SU-DHL-6 (cell line): ENCODE measurements around the gene B3GNT2.

Experiments
- H2AFZ ChIP-seq: fragments of 200-600 bp; sonication (generic); 2 replicates; pipeline ENCODE4 v1.6.1; 2014; ENCODE audit warnings: low read depth, mild to moderate bottlenecking, moderate library complexity, mixed read lengths, antibody characterized with exemption, low read length; ENCODE audit not compliant: severe bottlenecking
- H3F3A ChIP-seq: fragments of 200-600 bp; shearing (Covaris generic); 2 replicates; pipeline ENCODE4 v1.6.0; 2016; ENCODE audit warnings: antibody characterized with exemption, mild to moderate bottlenecking; ENCODE audit not compliant: insufficient read depth
- H3K27ac ChIP-seq: fragments of 200-600 bp; sonication (generic); 2 replicates; pipeline ENCODE4 v1.5.1; 2016; ENCODE audit warnings: low read depth, mild to moderate bottlenecking, low read length, moderate library complexity, mixed read lengths
- H3K27me3 ChIP-seq: fragments of 200-600 bp; sonication (generic), shearing (Covaris generic); 2 replicates; pipeline ENCODE4 v1.6.0; 2014; ENCODE audit warnings: mild to moderate bottlenecking, low read length
- H3K36me3 ChIP-seq: fragments of 200-600 bp; sonication (generic); 2 replicates; pipeline ENCODE4 v1.6.1; 2014; ENCODE audit warnings: mild to moderate bottlenecking, low read length, mixed read lengths
- H3K4me2 ChIP-seq: fragments of 300-600, 200-600 bp; shearing (Covaris generic), sonication (generic); 2 replicates; pipeline ENCODE4 v1.6.0; 2014; ENCODE audit warnings: low read length, low read depth, mild to moderate bottlenecking; ENCODE audit not compliant: poor library complexity, severe bottlenecking
- H3K4me3 ChIP-seq: fragments of 200-600 bp; sonication (generic); 2 replicates; pipeline ENCODE4 v1.5.1; 2014; ENCODE audit warnings: antibody characterized with exemption, low read length, mild to moderate bottlenecking, mixed read lengths; ENCODE audit not compliant: insufficient read depth, poor library complexity, severe bottlenecking
- H3K79me2 ChIP-seq: fragments of 200-600 bp; sonication (generic); 2 replicates; pipeline ENCODE4 v1.6.1; 2014; ENCODE audit warnings: mild to moderate bottlenecking, low read length, moderate library complexity; ENCODE audit not compliant: insufficient read depth
- H3K9ac ChIP-seq: fragments of 200-600 bp; sonication (generic); 2 replicates; pipeline ENCODE4 v1.7.0; 2014; ENCODE audit warnings: mild to moderate bottlenecking, low read length
- H3K9me2 ChIP-seq: fragments of 200-600 bp; sonication (generic); replicated peaks from 2 replicates; pipeline ENCODE4 v1.6.1; 2014; ENCODE audit warnings: low read length; ENCODE audit not compliant: insufficient read depth
- H3K9me3 ChIP-seq: fragments of 200-600 bp; sonication (generic); 2 replicates; pipeline ENCODE4 v1.6.1; 2014; ENCODE audit warnings: low read length, mixed read lengths; ENCODE audit not compliant: insufficient read depth
- H4K20me1 ChIP-seq: fragments of 200-600 bp; sonication (generic); 2 replicates; pipeline ENCODE4 v1.6.1; 2014; ENCODE audit warnings: low read depth, mild to moderate bottlenecking, antibody characterized with exemption, low read length, moderate library complexity, mixed read lengths
- EZH2phosphoT487 ChIP-seq: fragments of 200-600 bp; sonication (generic), shearing (Covaris generic); conservative IDR thresholded peaks from 2 replicates; pipeline ENCODE4 v1.6.1; 2018; ENCODE audit warnings: mild to moderate bottlenecking, antibody characterized with exemption, low read length, moderate library complexity, mixed read lengths
- TF ChIP-seq, protein P1 (sequence below): fragments of 200-600 bp; sonication (generic); IDR thresholded peaks from one replicate; pipeline ENCODE4 v1.5.1; 2017; ENCODE audit warnings: antibody characterized with exemption, mild to moderate bottlenecking, low read length, moderate library complexity; ENCODE audit not compliant: insufficient read depth, poor library complexity, severe bottlenecking

B3GNT2 gene

GRCh38 chr2:62222674-62223073 is 26.8 kb downstream of the B3GNT2 start:
- Histone ChIP-seq H3K79me2 (peaks cover 54% of the 10 kb centered on the region), H3K4me3 (no peak overlapping the region), H2AFZ (no peak overlapping the region), H4K20me1 (no peaks in the 10 kb centered on the region), H3K27me3 (no peaks in the 10 kb centered on the region), H3K9me2 (no peaks in the 10 kb centered on the region), H3K9me3 (peaks cover 6% of the 10 kb centered on the region; the same call in 1 of the 2 replicates), H3K4me2 (no peak overlapping the region), H3K9ac (no peak overlapping the region), H3K27ac (no peak overlapping the region), H3K36me3 (peaks cover 11% of the 10 kb centered on the region), H3F3A (no peaks in the 10 kb centered on the region)
- TF ChIP-seq, protein P1, sequence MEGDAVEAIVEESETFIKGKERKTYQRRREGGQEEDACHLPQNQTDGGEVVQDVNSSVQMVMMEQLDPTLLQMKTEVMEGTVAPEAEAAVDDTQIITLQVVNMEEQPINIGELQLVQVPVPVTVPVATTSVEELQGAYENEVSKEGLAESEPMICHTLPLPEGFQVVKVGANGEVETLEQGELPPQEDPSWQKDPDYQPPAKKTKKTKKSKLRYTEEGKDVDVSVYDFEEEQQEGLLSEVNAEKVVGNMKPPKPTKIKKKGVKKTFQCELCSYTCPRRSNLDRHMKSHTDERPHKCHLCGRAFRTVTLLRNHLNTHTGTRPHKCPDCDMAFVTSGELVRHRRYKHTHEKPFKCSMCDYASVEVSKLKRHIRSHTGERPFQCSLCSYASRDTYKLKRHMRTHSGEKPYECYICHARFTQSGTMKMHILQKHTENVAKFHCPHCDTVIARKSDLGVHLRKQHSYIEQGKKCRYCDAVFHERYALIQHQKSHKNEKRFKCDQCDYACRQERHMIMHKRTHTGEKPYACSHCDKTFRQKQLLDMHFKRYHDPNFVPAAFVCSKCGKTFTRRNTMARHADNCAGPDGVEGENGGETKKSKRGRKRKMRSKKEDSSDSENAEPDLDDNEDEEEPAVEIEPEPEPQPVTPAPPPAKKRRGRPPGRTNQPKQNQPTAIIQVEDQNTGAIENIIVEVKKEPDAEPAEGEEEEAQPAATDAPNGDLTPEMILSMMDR: no peak
- no peak for TF ChIP-seq EZH2phosphoT487

GRCh38 chr2:62224976-62225375 is 29.1 kb downstream of the B3GNT2 start:
- no peak for TF ChIP-seq EZH2phosphoT487
- TF ChIP-seq, protein P1: no peak
- Histone ChIP-seq H3K27me3 (no peaks in the 10 kb centered on the region), H2AFZ (no peak overlapping the region), H3K4me3 (no peak overlapping the region), H3K79me2 (peaks cover 31% of the 10 kb centered on the region), H3K27ac (no peak overlapping the region), H3F3A (no peaks in the 10 kb centered on the region), H3K9me3 (no peaks in the 10 kb centered on the region), H3K36me3 (peaks cover 11% of the 10 kb centered on the region), H4K20me1 (no peaks in the 10 kb centered on the region), H3K9ac (no peak overlapping the region), H3K4me2 (no peak overlapping the region), H3K9me2 (no peaks in the 10 kb centered on the region)

DNA sequence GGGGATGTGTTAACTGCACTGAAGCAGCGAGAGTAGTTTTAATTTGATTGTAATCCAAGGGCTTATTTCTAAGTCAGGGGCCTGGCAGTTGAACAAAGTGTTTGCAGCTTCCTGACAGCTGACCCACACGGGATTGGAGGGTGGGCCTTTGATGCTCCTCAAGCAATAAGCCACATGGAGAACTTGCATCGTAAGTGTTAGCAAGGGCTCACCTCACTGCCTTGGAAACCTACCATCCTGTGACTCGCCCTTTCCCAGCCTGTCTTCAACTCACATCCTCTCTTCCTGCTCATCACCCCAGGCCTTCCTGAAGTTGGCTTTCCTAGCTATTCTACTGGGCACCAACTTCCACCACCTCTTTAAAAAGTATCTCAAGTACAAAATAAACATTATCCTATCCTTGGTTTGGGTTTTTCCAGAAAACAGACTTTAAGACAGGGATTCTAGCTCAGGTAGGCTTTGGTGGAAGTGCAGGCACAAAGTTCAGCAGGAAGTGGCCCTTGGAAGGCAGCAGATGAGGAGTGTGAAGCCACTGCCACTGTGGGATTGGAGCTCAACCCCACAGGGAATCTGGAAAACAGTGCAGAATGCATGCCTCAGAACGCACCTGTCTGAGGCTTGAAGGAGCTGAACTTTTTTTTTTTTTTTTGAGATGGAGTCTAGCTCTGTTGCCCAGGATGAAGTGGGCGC is 31.6 kb downstream of the B3GNT2 start:
- no peaks in the 10 kb centered on the region for H3K9me3 ChIP-seq
- no peaks in the 10 kb centered on the region for H3K27me3 ChIP-seq
- H3F3A ChIP-seq: no peaks in the 10 kb centered on the region
- TF ChIP-seq EZH2phosphoT487: no peak
- TF ChIP-seq, protein P1: no peak
- H3K4me3 ChIP-seq: no peak overlapping the region
- no peaks in the 10 kb centered on the region for H4K20me1 ChIP-seq
- H3K9ac ChIP-seq: no peak overlapping the region
- no peak overlapping the region for H2AFZ ChIP-seq
- peaks cover 13% of the 10 kb centered on the region for H3K79me2 ChIP-seq
- H3K27ac ChIP-seq: no peak overlapping the region
- no peak overlapping the region for H3K4me2 ChIP-seq
- H3K36me3 ChIP-seq: peaks cover 11% of the 10 kb centered on the region
- no peaks in the 10 kb centered on the region for H3K9me2 ChIP-seq
